ENCODE data around the gene AGBL4.

Gene AGBL4

DNA sequence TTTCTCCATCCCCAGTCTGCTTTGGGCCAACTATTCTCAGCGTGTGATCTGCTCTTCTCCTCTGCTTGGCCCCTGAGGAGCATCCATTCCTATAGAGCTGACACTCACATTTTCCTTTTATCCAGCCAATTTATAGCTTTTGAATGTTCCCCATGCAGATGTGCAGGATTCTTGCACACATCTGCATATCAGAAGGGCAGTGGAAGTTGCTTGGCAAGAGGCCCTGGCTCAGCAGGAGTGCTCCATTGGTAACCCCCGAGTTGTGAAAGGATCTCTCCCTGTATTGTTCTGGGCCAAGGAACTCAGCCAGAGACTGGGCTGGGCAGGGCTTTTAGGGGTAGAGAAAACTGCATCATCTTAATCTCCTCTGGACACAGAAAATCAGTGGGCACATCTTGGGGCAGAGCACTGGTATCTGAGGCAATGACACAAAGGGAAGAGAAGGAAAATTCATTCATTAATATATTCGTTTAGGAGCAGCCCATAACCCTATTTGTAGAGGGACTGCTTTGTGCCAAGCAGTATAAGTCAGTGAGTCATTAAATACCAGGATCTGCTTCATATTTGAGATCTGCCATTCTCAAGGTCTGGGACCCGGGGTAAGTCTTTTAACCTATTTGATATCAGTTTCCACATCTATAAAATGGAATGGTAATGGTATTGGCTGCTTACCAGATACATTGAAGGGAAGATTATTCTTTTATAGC lies 1216.0 kb downstream of the AGBL4 start:
- no peak for FAIRE-seq

- FAIRE-seq, result no peak
Observed at GRCh38 chr1:48803474-48803873, 1220.3 kb downstream of the AGBL4 start.

DNA sequence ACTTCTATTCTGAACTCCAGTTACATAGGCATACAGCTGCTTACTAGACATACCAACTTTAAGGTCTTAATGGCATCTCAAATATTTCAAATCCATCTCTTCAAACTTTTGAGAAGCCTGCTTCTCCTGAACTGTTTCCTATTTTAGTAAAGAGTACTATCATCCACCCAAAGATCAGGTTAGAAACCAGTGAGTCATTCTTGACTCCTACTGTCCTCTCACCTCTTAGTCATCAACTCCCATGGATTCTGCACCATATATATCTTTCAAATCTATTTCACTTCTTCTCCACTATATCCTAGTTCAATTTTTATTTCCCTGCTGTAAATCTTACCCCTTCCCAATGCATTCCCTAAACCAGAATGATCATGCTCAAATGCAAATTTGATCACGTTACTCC lies 1228.9 kb downstream of the AGBL4 start:
- no peak for FAIRE-seq

GRCh38 chr1:48793863-48794262 lies 1229.9 kb downstream of the AGBL4 start:
- FAIRE-seq, result no peak

DNA sequence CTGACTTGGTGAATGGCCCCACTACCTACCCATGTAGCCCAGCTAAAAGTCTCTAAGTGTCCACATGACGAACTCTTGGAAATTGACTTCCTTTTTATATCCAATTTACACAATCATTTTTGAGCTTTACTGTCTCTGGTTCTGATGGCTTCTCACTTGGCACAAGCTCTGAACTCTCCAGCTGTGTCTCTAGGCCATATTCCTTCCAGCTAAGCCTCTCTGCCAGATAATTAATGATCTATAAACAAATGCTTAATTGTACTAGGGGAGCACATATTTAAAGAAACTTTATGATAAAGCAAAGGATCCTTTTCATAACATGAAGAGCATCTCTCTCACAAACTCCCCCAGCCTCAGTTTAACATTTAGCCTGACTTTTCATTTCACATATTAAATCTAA lies 1230.8 kb downstream of the AGBL4 start:
- FAIRE-seq, result no peak

DNA sequence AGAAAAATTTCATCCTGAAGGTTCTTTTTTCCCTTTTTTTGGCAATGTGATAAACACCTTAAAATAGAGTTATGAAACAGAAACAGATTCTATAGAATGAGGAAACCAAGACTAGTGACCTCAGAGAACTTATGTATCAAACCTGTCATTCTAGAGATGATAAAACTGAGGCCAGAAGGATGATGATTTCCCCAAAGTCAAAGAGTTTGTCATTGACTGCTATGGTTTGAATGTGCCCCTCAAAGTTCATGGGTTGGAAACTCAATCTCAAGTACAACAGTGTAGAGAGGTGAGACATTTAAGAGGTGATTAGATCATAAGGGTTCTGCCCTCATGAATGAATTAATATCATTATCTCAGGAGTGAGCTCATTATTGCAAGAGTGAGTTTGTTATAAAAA lies 1233.4 kb downstream of the AGBL4 start:
- FAIRE-seq, result no peak

DNA sequence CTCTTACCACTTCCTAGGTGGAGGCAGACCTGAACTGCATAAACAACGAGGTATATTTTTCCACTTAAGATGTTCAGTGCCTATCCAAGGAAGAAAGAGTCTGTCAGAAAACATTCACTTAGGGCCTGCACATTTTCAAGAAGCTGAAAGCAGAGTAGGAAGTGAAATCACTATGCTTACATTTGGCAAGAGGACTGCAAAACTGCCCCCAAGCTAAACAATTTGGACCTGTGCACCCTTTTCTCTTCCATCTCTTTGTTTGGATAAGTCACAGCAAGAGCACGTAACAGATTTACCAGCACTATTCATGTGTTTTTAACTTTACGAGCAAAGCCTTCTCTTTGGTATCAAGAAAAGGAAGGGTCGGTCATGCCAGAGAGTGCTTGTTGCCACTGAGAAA lies 1233.9 kb downstream of the AGBL4 start:
- no peak for FAIRE-seq

DNA sequence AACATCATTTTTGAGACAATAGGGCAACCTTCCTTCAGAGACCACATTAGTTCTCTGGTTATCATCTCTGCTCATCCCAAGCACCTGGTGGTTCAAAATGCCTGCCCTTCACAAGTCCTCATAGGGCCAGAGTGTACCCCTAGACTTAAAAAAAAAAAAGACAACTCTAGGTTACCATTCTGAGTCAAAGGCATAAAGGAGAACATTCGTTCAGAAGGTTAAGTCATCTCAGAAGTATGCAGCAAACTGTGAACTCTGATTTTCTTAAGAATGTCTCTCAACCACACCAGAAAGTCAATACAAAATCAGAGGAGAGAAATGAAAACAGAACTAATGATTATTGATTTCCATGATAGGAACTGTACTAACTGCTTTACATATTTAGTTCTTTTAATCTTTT lies 1237.9 kb downstream of the AGBL4 start:
- FAIRE-seq, result no peak

GRCh38 chr1:48784301-48784700 lies 1239.5 kb downstream of the AGBL4 start:
- FAIRE-seq, result no peak

GRCh38 chr1:48777219-48777895 lies 1246.4 kb downstream of the AGBL4 start:
- no peak for FAIRE-seq

- FAIRE-seq, result no peak
Observed at GRCh38 chr1:48776393-48777218, 1247.1 kb downstream of the AGBL4 start, which contains the start of gene BEND5. TSS of gene BEND5 (minus strand) at chr1:48776891. CDS start at chr1:48776831, 60 bp downstream.

DNA sequence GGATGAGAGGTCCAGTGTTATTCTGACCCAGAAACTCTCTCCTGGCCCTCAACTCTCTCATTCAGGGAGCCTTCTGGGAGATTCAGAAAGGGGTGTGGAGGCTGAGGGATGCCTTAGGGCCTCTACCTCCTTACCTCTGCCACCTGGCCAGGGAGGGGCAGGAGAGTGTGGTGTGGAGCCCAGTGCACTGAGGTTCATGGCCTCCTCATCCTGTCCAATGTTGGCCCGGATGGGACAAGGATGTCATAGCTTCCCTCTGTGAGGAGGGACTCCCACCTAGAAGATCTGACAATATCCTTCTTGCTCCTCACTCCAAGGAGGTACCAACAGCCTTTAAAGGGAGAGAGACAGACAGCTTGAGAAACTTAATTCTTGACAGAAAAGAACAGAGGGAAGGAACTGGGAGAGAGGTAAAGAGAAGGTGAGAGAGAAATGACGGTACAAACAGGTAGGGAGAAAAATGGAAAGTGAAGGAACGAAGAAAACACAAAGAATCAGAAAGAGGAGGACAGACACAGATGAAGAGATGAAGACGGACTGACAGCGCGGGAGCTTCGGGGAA lies 1247.8 kb downstream of the AGBL4 start:
- FAIRE-seq, result no peak

DNA sequence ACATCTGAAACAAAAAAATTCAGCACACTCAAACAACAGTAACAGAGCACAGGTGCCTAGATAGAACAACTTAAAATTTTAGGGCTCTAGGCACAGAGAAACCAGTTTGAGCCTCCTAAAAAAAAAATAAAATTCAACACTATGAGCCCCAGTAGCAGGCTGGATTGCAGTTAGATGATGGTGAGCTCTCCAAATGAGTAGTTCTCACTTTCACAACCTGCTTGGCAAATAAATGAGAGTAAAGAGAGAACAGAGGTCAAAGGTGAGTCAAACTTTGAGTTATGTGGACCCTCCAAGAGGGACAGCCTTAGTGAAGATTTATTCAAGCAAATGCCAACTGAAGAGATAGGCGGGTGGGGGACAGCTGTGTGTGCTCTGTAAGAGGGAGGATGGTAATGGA lies 1250.6 kb downstream of the AGBL4 start:
- FAIRE-seq, result no peak

DNA sequence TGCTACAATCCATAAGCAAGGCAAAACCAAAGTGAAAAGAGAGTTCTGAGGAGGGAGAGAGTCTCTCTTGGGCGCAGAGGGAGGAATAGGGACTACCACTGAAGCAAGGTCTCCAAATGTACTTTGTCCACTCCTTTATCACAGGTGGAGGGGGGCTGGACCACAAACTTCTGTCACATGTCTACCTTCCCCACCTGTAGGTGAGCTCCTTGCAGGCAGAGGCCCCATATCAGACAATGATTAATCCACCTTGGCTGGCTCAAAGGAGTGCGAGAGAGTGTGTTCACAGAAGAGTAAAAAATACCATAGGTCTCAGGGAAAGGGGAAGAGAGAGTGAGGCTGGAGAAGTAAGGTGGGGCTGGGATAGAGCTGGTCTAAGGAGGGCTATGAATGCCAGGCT lies 1251.5 kb downstream of the AGBL4 start:
- FAIRE-seq, result no peak

- FAIRE-seq, result no peak
Observed at GRCh38 chr1:48771561-48771960, 1252.2 kb downstream of the AGBL4 start.

- FAIRE-seq, result no peak
Observed at GRCh38 chr1:48767975-48768510, 1255.7 kb downstream of the AGBL4 start.

GRCh38 chr1:48765335-48765734 lies 1258.4 kb downstream of the AGBL4 start:
- no peak for FAIRE-seq

- no peak for FAIRE-seq
Observed at GRCh38 chr1:48761986-48762385, 1261.8 kb downstream of the AGBL4 start.

GRCh38 chr1:48761411-48761810 lies 1262.3 kb downstream of the AGBL4 start:
- no peak for FAIRE-seq

DNA sequence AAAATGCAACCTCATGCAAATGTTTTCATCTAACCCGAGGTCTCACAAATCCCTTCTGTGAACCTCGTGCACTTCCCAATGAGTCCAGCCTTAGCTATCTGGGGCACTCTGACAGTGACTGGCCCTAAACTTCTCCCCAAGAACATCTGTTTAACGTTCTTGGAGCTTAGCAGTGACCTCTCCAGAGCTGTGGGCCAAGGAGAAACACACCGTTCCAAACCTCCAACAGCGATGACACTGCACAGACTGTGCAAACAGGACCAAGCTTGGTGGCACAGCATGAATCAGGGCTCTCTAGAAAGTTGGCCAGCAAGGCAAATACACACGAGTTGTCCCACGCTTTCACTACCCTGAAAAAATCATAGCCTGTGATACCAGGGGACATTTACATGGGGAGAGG lies 1262.9 kb downstream of the AGBL4 start:
- no peak for FAIRE-seq

DNA sequence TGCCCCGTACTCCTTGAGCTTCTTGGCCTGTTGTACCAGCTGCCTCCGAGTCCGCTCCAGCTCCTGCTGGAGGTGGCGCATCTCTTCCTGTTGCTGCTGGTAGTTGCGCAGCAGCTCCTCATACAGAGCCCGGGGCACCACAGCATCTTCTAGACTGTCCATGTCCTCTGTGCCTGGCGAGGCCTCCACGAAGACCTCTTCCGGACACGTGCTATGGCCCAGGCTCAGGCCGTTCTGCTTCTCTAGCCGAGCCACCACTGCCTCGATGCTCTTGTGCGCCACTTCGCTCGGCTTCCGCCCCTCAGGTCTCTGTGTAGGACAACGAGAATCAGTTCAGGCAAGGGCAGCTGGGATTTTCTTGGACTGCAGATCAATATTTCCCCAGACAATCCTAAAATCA lies 1264.8 kb downstream of the AGBL4 start:
- no peak for FAIRE-seq

- no peak for FAIRE-seq
Observed at GRCh38 chr1:48757363-48757762, 1266.4 kb downstream of the AGBL4 start.

Measured in colon (tissue), 2 donors.